ENCODE measurements around the gene CNTFR. TPM values are rescaled to one million over a fixed set of nuclear protein-coding genes. Genes with fewer than 3 reads are reported as not detected.

The CNTFR gene
- total RNA-seq, 1 experiment from 2014 or later, result 0.39 TPM

DNA sequence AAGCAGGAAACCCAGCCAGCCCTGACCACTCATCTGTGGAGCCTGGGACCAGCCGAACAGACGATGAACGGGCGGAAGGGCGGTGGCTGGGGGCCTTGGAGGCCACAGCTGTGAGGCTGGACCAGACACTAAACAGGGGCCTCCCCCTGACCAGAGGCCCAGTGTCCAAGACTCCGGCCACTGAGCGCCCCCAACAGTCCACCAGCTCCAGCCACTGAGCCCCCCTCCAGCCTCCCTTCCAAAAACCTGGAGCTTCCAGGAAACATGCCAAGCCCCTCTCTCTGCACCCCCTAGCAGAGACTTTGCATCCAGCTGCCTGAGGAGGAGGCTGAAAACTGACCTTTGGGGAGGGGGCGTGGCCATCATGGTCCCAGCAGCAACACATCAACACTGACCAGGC lies 23.2 kb downstream of the CNTFR start:
- Histone ChIP-seq H3K9me3 (no peaks in the 10 kb centered on the region), H3K4me1 (no peaks in the 10 kb centered on the region), H3K36me3 (ENCODE audit: control insufficient read depth, insufficient read depth, low read length) (no peaks in the 10 kb centered on the region), H3K4me3 (ENCODE audit: low read depth, low read length) (no peak overlapping the region), H3K27me3 (replicated peaks; ENCODE audit: control insufficient read depth, insufficient read depth, low read length) (no peaks in the 10 kb centered on the region; the same call in 1 of the 2 replicates)
- no peaks in the 10 kb centered on the region for H3K36me3 Mint-ChIP-seq (ENCODE audit: insufficient read depth, unreplicated experiment)
- peaks cover 8% of the 10 kb centered on the region for H3K9me3 Mint-ChIP-seq (ENCODE audit: unreplicated experiment)
- TF ChIP-seq, protein P1, sequence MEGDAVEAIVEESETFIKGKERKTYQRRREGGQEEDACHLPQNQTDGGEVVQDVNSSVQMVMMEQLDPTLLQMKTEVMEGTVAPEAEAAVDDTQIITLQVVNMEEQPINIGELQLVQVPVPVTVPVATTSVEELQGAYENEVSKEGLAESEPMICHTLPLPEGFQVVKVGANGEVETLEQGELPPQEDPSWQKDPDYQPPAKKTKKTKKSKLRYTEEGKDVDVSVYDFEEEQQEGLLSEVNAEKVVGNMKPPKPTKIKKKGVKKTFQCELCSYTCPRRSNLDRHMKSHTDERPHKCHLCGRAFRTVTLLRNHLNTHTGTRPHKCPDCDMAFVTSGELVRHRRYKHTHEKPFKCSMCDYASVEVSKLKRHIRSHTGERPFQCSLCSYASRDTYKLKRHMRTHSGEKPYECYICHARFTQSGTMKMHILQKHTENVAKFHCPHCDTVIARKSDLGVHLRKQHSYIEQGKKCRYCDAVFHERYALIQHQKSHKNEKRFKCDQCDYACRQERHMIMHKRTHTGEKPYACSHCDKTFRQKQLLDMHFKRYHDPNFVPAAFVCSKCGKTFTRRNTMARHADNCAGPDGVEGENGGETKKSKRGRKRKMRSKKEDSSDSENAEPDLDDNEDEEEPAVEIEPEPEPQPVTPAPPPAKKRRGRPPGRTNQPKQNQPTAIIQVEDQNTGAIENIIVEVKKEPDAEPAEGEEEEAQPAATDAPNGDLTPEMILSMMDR (IDR thresholded peaks at IDR 0.05; ENCODE audit: insufficient read depth in 1 of 2, low read depth in 1 of 2, low read length in 1 of 2, severe bottlenecking in 1 of 2, unreplicated experiment in 1 of 2), result no peak
- BruUV-seq (replicated peaks), result no TSS peak
- POLR2A ChIA-PET, result no interaction called here
- CTCF ChIA-PET, result no interaction called here
- no peak overlapping the region for H3K27ac Mint-ChIP-seq (ENCODE audit: unreplicated experiment)
- no peak overlapping the region for H3K4me3 Mint-ChIP-seq (ENCODE audit: unreplicated experiment)
- no peaks in the 10 kb centered on the region for H3K4me1 Mint-ChIP-seq (ENCODE audit: low read depth, unreplicated experiment)
- intact Hi-C loops (cut with micrococcal nuclease; ENCODE audit: unreplicated experiment), result no loop called here
- H3K27me3 Mint-ChIP-seq (ENCODE audit: insufficient read depth, unreplicated experiment), result peaks cover 6% of the 10 kb centered on the region
- no peak for DNase-seq

DNA sequence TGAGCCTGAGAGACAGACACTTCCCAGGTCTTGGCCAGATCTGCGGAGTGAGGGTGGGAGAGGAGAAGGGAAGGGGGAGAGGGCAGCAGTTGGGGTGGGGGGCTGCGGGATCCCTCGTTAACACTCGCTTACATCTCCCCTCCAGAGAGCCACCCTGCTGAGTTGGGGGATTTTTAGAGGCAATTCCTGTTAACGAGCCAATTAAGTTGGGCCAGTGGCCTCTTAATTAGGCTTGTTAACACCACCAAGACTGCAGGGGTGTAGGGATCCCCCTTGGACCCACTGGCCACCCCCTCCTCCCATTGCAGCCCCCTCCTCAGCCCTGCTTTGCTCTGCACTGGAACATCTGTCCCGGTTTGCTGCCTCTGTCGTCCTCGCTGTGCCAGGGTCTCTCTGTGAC lies 23.7 kb downstream of the CNTFR start:
- intact Hi-C loops (cut with micrococcal nuclease; ENCODE audit: unreplicated experiment), result no loop called here
- CTCF ChIA-PET, result no interaction called here

DNA sequence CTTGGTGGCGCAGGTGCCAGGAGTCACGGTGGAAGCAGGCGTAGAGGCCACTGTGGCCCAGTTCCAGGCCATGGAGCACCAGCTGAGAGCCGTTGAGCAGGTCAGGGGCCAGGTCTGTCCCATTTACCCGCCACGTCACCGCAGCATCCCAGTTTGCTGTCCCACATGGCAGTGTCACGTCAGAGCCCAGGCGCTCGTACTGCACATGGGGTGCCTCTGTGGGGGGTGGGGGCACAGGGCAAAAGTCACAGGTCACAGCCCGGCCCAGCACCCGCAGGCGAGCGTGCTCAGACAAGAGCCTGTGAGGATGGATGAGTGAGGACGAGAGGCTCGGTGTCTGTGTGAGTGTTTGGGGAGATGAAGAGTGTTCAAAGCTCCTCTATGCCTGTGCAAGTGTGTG lies 24.9 kb downstream of the CNTFR start:
- Mint-ChIP-seq H3K27me3 (ENCODE audit: insufficient read depth, unreplicated experiment) (peaks cover 6% of the 10 kb centered on the region), H3K4me1 (ENCODE audit: low read depth, unreplicated experiment) (no peaks in the 10 kb centered on the region), H3K36me3 (ENCODE audit: insufficient read depth, unreplicated experiment) (no peaks in the 10 kb centered on the region), H3K9me3 (ENCODE audit: unreplicated experiment) (peaks cover 8% of the 10 kb centered on the region), H3K4me3 (ENCODE audit: unreplicated experiment) (no peak overlapping the region), H3K27ac (ENCODE audit: unreplicated experiment) (no peak overlapping the region)
- no TSS peak for BruUV-seq (replicated peaks)
- intact Hi-C loops (cut with micrococcal nuclease; ENCODE audit: unreplicated experiment), result no loop called here
- ChIA-PET CTCF (interaction anchor here (0.6 kb wide), 1 partner anchor 178 kb away, joined by 3 read pairs; no protein-coding TSS in a partner anchor), POLR2A (no interaction called here)
- Histone ChIP-seq H3K36me3 (ENCODE audit: control insufficient read depth, insufficient read depth, low read length) (no peaks in the 10 kb centered on the region), H3K4me3 (ENCODE audit: low read depth, low read length) (no peak overlapping the region), H3K27me3 (replicated peaks; ENCODE audit: control insufficient read depth, insufficient read depth, low read length) (no peaks in the 10 kb centered on the region; the same call in 1 of the 2 replicates), H3K9me3 (no peaks in the 10 kb centered on the region), H3K4me1 (no peaks in the 10 kb centered on the region)
- TF ChIP-seq, protein P1 (IDR thresholded peaks at IDR 0.05; ENCODE audit: insufficient read depth in 1 of 2, low read depth in 1 of 2, low read length in 1 of 2, severe bottlenecking in 1 of 2, unreplicated experiment in 1 of 2), result no peak
- no peak for DNase-seq

More for the DNA sequence above, 23.7 kb downstream of the CNTFR start:
- no peak overlapping the region for H3K27ac Mint-ChIP-seq (ENCODE audit: unreplicated experiment)
- no peaks in the 10 kb centered on the region; the same call in 1 of the 2 replicates for H3K27me3 ChIP-seq (replicated peaks; ENCODE audit: control insufficient read depth, insufficient read depth, low read length)
- no peaks in the 10 kb centered on the region for H3K36me3 Mint-ChIP-seq (ENCODE audit: insufficient read depth, unreplicated experiment)
- DNase-seq, result no peak
- no peaks in the 10 kb centered on the region for H3K4me1 ChIP-seq
- H3K9me3 ChIP-seq, result no peaks in the 10 kb centered on the region
- no peaks in the 10 kb centered on the region for H3K4me1 Mint-ChIP-seq (ENCODE audit: low read depth, unreplicated experiment)
- no peak overlapping the region for H3K4me3 ChIP-seq (ENCODE audit: low read depth, low read length)
- no peak overlapping the region for H3K4me3 Mint-ChIP-seq (ENCODE audit: unreplicated experiment)
- no TSS peak for BruUV-seq (replicated peaks)
- H3K27me3 Mint-ChIP-seq (ENCODE audit: insufficient read depth, unreplicated experiment), result peaks cover 6% of the 10 kb centered on the region
- TF ChIP-seq, protein P1 (IDR thresholded peaks at IDR 0.05; ENCODE audit: insufficient read depth in 1 of 2, low read depth in 1 of 2, low read length in 1 of 2, severe bottlenecking in 1 of 2, unreplicated experiment in 1 of 2), result no peak
- POLR2A ChIA-PET, result no interaction called here
- H3K9me3 Mint-ChIP-seq (ENCODE audit: unreplicated experiment), result peaks cover 8% of the 10 kb centered on the region
- H3K36me3 ChIP-seq (ENCODE audit: control insufficient read depth, insufficient read depth, low read length), result no peaks in the 10 kb centered on the region

All from Caco-2 (cell line).